Neural progenitor cell (in vitro differentiated cells): ENCODE measurements around the gene RBM33.

Experiments used
- EZH2 ChIP-seq: fragments of 200-600 bp; sonication (generic); IDR thresholded peaks from 2 replicates; pipeline ENCODE4 v1.6.1; 2017; ENCODE audit warnings: antibody characterized with exemption, mild to moderate bottlenecking, moderate library complexity
- EZH2phosphoT487 ChIP-seq: fragments of 200-600 bp; sonication (generic); IDR thresholded peaks from 2 replicates; pipeline ENCODE4 v1.6.1; 2017; ENCODE audit warnings: antibody characterized with exemption
- TF ChIP-seq, protein P1 (sequence below): fragments of 200-600 bp; sonication (generic); IDR thresholded peaks from 2 replicates; pipeline ENCODE4 v1.5.1; 2017; ENCODE audit warnings: antibody characterized with exemption, mild to moderate bottlenecking

DNA sequence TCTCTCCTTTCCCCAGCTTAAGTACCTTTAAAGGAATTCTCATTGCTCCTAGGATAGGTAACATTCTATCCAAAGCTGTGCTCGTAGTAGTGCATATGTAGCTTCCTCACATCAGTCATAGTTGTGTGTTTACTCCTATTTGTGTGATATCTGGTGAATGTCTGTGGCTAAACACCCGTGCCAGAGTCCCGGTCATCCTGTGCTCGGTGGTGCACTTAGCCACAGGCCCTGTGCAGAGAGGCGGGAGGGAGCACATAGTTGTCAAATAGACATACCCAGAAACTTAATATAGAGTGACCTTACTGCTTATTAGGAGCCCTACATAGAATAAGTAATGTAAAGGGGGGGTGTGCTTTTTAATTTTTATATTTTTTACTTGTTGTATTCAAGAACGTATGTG, 76.6 kb downstream of the RBM33 start:
- TF ChIP-seq, protein P1, sequence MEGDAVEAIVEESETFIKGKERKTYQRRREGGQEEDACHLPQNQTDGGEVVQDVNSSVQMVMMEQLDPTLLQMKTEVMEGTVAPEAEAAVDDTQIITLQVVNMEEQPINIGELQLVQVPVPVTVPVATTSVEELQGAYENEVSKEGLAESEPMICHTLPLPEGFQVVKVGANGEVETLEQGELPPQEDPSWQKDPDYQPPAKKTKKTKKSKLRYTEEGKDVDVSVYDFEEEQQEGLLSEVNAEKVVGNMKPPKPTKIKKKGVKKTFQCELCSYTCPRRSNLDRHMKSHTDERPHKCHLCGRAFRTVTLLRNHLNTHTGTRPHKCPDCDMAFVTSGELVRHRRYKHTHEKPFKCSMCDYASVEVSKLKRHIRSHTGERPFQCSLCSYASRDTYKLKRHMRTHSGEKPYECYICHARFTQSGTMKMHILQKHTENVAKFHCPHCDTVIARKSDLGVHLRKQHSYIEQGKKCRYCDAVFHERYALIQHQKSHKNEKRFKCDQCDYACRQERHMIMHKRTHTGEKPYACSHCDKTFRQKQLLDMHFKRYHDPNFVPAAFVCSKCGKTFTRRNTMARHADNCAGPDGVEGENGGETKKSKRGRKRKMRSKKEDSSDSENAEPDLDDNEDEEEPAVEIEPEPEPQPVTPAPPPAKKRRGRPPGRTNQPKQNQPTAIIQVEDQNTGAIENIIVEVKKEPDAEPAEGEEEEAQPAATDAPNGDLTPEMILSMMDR: no peak
- TF ChIP-seq EZH2 (no peak), EZH2phosphoT487 (no peak)
